Smooth muscle cell (in vitro differentiated cells): ENCODE data around the gene TTC9. TPM values are rescaled to one million over a fixed set of nuclear protein-coding genes. Genes with fewer than 3 reads are reported as not detected.
A peak's percentile ranks its signal among the peaks of the same experiment; 100 is the strongest.

Experiments used
- DNase-seq: peaks from one replicate; lab custom pipeline; 2025; ENCODE audit not compliant: unreplicated experiment; lab: John Stamatoyannopoulos, UW
- H2AFZ ChIP-seq: fragments of 200-600 bp; sonication (generic); 2 replicates; pipeline ENCODE4 v1.6.0; 2016; ENCODE audit warnings: antibody characterized with exemption, low read depth, mild to moderate bottlenecking
- H3F3A ChIP-seq: fragments of 200-600 bp; sonication (generic); 2 replicates; pipeline ENCODE4 v1.6.0; 2017; ENCODE audit warnings: antibody characterized with exemption, low read depth
- H3K27ac ChIP-seq: fragments of 200-600 bp; sonication (generic); 2 replicates; pipeline ENCODE4 v1.5.1; 2016; ENCODE audit warnings: low read depth, mild to moderate bottlenecking
- H3K27me3 ChIP-seq: fragments of 200-600 bp; sonication (generic); 2 replicates; pipeline ENCODE4 v1.6.1; 2016; ENCODE audit warnings: low read depth, mild to moderate bottlenecking
- H3K36me3 ChIP-seq: fragments of 200-600 bp; sonication (generic); 2 replicates; pipeline ENCODE4 v1.5.1; 2016; ENCODE audit warnings: low read depth
- H3K4me1 ChIP-seq: fragments of 200-600 bp; sonication (generic); 2 replicates; pipeline ENCODE4 v1.5.1; 2016; ENCODE audit warnings: low read depth
- H3K4me2 ChIP-seq: fragments of 200-600 bp; sonication (generic); 2 replicates; pipeline ENCODE4 v1.6.0; 2016; ENCODE audit warnings: mild to moderate bottlenecking
- H3K4me3 ChIP-seq: fragments of 200-600 bp; sonication (generic); 2 replicates; pipeline ENCODE4 v1.5.1; 2016; ENCODE audit warnings: mild to moderate bottlenecking
- H3K79me2 ChIP-seq: fragments of 200-600 bp; sonication (generic); 2 replicates; pipeline ENCODE4 v1.6.0; 2016; ENCODE audit warnings: low read depth, mild to moderate bottlenecking
- H3K9ac ChIP-seq: fragments of 200-600 bp; sonication (generic); 2 replicates; pipeline ENCODE4 v1.6.0; 2016; ENCODE audit warnings: low read depth
- H3K9me3 ChIP-seq: fragments of 200-600 bp; sonication (generic); replicated peaks from 2 replicates; pipeline ENCODE4 v1.5.1; 2016; ENCODE audit warnings: low read depth
- H4K20me1 ChIP-seq: fragments of 200-600 bp; sonication (generic); 2 replicates; pipeline ENCODE4 v1.6.0; 2016; ENCODE audit warnings: low read depth
- WGBS: methylation state at CpG from one replicate; pipeline ENCODE4 v1.1.7; 2016; ENCODE audit warnings: low lambda C conversion rate; 5-methylcytosine and 5-hydroxymethylcytosine counted together
- polyA plus RNA-seq: library from polyadenylated mRNA; unstranded; fragments of >200 nt; fragmentation: Nextera tagmentation; extraction: Ambion mirVana; gene quantifications from 2 replicates; pipeline ENCODE4 v1.2.1, GENCODE V29; 2016
- total RNA-seq: library from RNA; depleted of rRNA; stranded (reverse); fragments of >200 nt; gene quantifications from 2 replicates; pipeline ENCODE4 v1.2.3, GENCODE V29; 2014
- TF ChIP-seq, protein P1 (sequence below): fragments of 200-600 bp; sonication (generic); IDR thresholded peaks from 2 replicates; pipeline ENCODE4 v1.5.1; 2017; ENCODE audit warnings: borderline replicate concordance, mild to moderate bottlenecking, antibody characterized with exemption; ENCODE audit not compliant: insufficient read depth, poor library complexity, severe bottlenecking

Gene TTC9
- total and polyA plus RNA-seq, 2 experiments from 2014 or later = 1.2 to 4.4 TPM

DNA sequence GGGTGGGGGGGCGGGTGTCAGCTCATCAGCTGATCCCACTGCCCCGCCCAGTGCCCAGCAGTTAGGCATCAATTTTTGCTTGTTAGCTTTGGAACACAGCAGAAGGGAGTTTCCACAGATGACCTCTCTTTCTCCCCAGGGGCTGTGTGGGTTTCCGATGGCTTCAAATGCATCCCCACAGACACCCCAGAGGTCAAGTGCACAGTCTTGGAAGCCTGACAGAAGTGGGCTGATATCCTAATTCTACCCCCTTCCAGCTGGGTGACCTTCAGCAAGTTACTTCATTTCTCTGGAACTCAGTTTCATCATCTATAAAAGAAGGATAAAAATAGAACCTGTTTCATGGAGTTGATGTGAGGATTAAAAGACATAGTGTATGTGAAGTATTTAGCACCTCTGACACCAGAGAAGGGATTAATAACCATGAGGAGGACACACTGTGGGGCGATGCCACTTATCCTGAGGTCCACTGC, 22.0 kb downstream of the TTC9 start:
- Histone ChIP-seq H3K36me3 (no peaks in the 10 kb centered on the region), H3K27ac (no peak overlapping the region), H3K79me2 (no peaks in the 10 kb centered on the region), H3F3A (no peaks in the 10 kb centered on the region), H3K4me3 (no peak overlapping the region), H3K9me3 (no peaks in the 10 kb centered on the region), H3K4me1 (peaks cover 12% of the 10 kb centered on the region), H4K20me1 (no peaks in the 10 kb centered on the region), H3K4me2 (no peak overlapping the region), H3K9ac (no peak overlapping the region), H3K27me3 (no peaks in the 10 kb centered on the region), H2AFZ (no peak overlapping the region)
- TF ChIP-seq, protein P1, sequence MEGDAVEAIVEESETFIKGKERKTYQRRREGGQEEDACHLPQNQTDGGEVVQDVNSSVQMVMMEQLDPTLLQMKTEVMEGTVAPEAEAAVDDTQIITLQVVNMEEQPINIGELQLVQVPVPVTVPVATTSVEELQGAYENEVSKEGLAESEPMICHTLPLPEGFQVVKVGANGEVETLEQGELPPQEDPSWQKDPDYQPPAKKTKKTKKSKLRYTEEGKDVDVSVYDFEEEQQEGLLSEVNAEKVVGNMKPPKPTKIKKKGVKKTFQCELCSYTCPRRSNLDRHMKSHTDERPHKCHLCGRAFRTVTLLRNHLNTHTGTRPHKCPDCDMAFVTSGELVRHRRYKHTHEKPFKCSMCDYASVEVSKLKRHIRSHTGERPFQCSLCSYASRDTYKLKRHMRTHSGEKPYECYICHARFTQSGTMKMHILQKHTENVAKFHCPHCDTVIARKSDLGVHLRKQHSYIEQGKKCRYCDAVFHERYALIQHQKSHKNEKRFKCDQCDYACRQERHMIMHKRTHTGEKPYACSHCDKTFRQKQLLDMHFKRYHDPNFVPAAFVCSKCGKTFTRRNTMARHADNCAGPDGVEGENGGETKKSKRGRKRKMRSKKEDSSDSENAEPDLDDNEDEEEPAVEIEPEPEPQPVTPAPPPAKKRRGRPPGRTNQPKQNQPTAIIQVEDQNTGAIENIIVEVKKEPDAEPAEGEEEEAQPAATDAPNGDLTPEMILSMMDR = no peak
- no peak for DNase-seq
- 93% methylated on average over 2 of the region's 4 CpGs for WGBS

DNA sequence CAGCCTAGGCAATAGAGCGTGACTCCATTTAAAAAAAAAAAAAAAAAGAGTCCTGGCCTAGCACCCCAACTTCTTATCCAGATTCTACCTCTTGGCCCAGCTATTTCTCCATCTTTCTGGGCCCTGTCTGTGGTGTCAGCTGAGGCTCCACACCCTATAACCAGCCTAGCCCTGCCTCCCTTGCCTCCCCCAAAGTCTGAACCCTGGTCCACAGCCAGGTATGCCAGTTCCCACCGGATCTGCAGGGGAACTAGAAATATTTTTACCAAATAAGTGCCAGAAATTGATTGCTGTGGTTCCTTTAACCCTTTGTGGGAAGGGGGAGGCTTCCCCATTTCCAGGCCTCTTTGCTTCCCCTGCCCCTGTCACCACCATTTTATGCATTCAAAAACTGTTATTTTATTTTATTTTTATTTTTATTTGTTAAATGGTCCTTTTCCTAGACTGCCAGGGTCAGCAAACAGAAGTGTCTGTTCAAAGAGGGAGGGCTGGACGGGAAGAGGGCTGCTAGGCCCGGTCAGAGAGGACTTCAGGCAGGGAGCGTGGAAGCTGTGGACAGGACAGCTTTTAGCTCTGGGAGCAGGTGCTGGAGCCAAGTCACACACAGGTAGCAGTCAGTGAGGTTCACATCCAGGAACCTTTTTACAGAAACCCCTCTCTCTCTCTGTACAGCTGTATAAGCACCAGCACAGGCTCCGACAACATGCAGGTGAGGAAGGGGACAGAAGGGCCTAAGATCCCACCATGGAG, 23.2 kb downstream of the TTC9 start:
- no peak overlapping the region for H3K9ac ChIP-seq

DNA sequence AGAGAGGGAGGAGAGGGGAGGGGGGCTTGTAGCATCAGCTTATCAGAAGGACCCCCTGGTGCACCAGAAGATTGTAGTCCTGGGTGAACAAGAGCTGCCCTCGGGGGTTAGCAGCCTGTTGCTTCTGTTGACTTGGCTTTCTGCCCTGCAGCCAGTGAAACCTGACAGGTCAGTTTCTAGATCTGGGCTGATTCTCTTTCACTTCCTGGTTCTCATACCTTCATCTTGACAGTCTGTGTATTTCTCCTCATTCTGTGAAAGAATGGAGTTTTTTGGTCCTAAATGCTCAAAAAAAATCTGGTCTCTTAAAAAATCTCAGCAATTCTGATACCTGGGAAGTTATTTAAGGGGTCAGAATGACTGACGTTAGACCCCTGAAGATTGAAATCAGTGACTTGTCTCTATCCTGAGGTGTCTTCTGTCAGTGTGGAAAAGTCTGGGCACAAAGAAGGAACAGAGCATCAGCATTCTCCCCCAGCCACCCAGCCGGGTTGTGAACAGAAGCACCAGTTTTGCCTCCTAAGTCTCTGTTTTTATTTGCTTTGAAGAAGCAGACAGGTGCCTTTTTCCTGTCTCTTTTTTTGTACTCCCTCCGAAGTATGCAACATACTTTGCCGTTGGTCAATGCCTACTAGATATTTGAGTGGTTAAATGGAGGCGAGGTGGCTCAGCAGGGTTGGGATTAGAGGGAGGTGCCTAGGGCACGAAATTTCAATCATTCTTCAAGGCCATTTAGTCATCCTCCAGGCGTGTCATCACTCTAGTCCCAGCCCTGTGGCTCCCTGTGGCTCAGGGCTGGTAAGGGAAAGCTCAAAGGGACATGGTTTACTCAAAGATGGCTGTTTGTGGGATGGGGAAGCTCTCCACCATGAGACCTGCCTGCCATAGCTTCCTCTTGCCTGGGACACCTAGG, 24.0 kb downstream of the TTC9 start:
- H3K36me3 ChIP-seq = no peaks in the 10 kb centered on the region
- H3K27me3 ChIP-seq = no peaks in the 10 kb centered on the region
- no peaks in the 10 kb centered on the region for H3K79me2 ChIP-seq
- no peak overlapping the region for H3K4me3 ChIP-seq
- H3K9ac ChIP-seq = no peak overlapping the region
- H3K9me3 ChIP-seq = no peaks in the 10 kb centered on the region
- no peaks in the 10 kb centered on the region for H4K20me1 ChIP-seq
- H3K4me2 ChIP-seq = peak overlapping the region; percentile 1
- TF ChIP-seq, protein P1 = no peak
- H3K27ac ChIP-seq = peak overlapping the region; percentile 56
- WGBS = 41% methylated on average over 8 of the region's 8 CpGs
- no peak for DNase-seq
- H3K4me1 ChIP-seq = peaks cover 12% of the 10 kb centered on the region
- H2AFZ ChIP-seq = no peak overlapping the region
- H3F3A ChIP-seq = no peaks in the 10 kb centered on the region

More for the DNA sequence above, 23.2 kb downstream of the TTC9 start:
- Histone ChIP-seq H3K27ac (no peak overlapping the region), H2AFZ (no peak overlapping the region), H3F3A (no peaks in the 10 kb centered on the region), H4K20me1 (no peaks in the 10 kb centered on the region), H3K79me2 (no peaks in the 10 kb centered on the region), H3K4me1 (peaks cover 12% of the 10 kb centered on the region), H3K9me3 (no peaks in the 10 kb centered on the region), H3K36me3 (no peaks in the 10 kb centered on the region), H3K4me2 (no peak overlapping the region), H3K4me3 (no peak overlapping the region), H3K27me3 (no peaks in the 10 kb centered on the region)
- no peak for DNase-seq
- TF ChIP-seq, protein P1 = no peak
- WGBS = 84% methylated on average over 6 of the region's 6 CpGs
